ENCODE data around the gene DGKG.

DGKG gene

GRCh38 chr3:186160691-186161243 is 201.3 kb downstream of the DGKG start:
- H3K9me3 ChIP-seq (ENCODE audit: insufficient read depth, low read depth, low read length): no peaks in the 10 kb centered on the region
- H3K27me3 ChIP-seq (ENCODE audit: insufficient read depth, low read length): peaks cover 6% of the 10 kb centered on the region; the same call in 1 of the 2 replicates
- no peak overlapping the region for H3K9ac ChIP-seq (ENCODE audit: low read depth, low read length)
- no peaks in the 10 kb centered on the region for H3K36me3 ChIP-seq (ENCODE audit: insufficient read depth, low read depth, low read length)
- no peak overlapping the region for H3K27ac ChIP-seq (ENCODE audit: low read length)
- H3K4me1 ChIP-seq (ENCODE audit: insufficient read depth, low read length): no peaks in the 10 kb centered on the region
- H3K4me3 ChIP-seq (ENCODE audit: low read length): no peak overlapping the region

DNA sequence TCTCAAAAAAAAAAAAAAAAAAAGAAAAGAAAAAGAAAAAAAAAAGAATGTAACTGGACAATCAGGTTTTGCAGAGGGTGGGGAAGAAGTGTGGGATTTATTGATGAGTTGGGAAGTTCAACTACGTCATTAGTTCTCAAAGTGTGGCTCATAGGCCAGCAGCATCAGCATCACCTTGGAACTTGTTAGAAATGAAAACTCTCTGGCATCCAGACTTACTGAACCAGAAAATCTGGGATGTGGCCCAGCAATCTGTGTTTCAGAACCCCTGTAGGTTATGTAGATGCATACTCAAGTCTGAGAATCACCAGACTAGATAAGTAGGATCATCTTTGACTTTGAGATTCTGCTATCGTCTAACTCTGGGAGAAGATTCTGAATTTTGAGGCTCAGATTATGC is 207.4 kb downstream of the DGKG start:
- Histone ChIP-seq H3K4me3 (ENCODE audit: low read length) (no peak overlapping the region), H3K36me3 (ENCODE audit: insufficient read depth, low read depth, low read length) (no peaks in the 10 kb centered on the region), H3K27ac (ENCODE audit: low read length) (no peak overlapping the region), H3K4me1 (ENCODE audit: insufficient read depth, low read length) (no peaks in the 10 kb centered on the region), H3K9ac (ENCODE audit: low read depth, low read length) (no peak overlapping the region), H3K27me3 (ENCODE audit: insufficient read depth, low read length) (peaks cover 8% of the 10 kb centered on the region; the same call in 1 of the 2 replicates), H3K9me3 (ENCODE audit: insufficient read depth, low read depth, low read length) (no peaks in the 10 kb centered on the region; the same call in 1 of the 2 replicates)

- Histone ChIP-seq H3K27me3 (ENCODE audit: insufficient read depth, low read length) (peaks cover 11% of the 10 kb centered on the region; the same call in 1 of the 2 replicates), H3K4me3 (ENCODE audit: low read length) (no peak overlapping the region), H3K27ac (ENCODE audit: low read length) (no peak overlapping the region), H3K4me1 (ENCODE audit: insufficient read depth, low read length) (no peaks in the 10 kb centered on the region), H3K9ac (ENCODE audit: low read depth, low read length) (no peak overlapping the region), H3K36me3 (ENCODE audit: insufficient read depth, low read depth, low read length) (no peaks in the 10 kb centered on the region), H3K9me3 (ENCODE audit: insufficient read depth, low read depth, low read length) (no peaks in the 10 kb centered on the region; the same call in 1 of the 2 replicates)
Measured at GRCh38 chr3:186152889-186153292, 209.1 kb downstream of the DGKG start.

DNA sequence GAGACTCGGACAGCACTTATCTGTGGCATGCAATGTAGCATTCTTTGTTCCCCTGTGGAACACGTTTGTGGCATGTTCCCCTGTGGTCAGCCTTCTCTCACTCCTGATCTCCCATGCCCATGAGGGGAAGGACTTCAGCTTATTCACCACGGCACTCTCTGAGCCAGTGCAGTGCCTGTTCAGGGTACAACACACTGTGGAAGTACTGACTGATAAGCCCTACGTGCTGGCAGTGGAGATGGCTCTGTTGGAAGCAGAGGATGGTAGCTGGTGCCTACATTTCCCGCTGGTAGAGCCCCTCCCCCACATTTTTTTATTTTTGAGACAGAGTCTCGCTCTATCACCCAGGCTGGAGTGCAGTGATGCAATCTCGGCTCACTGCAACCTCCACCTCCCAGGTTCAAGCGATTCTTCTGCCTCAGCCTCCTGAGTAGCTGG is 209.7 kb downstream of the DGKG start:
- Histone ChIP-seq H3K9me3 (ENCODE audit: insufficient read depth, low read depth, low read length) (no peaks in the 10 kb centered on the region; the same call in 1 of the 2 replicates), H3K4me3 (ENCODE audit: low read length) (no peak overlapping the region), H3K27ac (ENCODE audit: low read length) (no peak overlapping the region), H3K4me1 (ENCODE audit: insufficient read depth, low read length) (no peaks in the 10 kb centered on the region), H3K36me3 (ENCODE audit: insufficient read depth, low read depth, low read length) (no peaks in the 10 kb centered on the region), H3K27me3 (ENCODE audit: insufficient read depth, low read length) (peaks cover 12% of the 10 kb centered on the region; the same call in 1 of the 2 replicates), H3K9ac (ENCODE audit: low read depth, low read length) (no peak overlapping the region)

- H3K27me3 ChIP-seq (ENCODE audit: insufficient read depth, low read length): peaks cover 15% of the 10 kb centered on the region; the same call in 1 of the 2 replicates
- no peaks in the 10 kb centered on the region; the same call in 1 of the 2 replicates for H3K9me3 ChIP-seq (ENCODE audit: insufficient read depth, low read depth, low read length)
- H3K9ac ChIP-seq (ENCODE audit: low read depth, low read length): no peak overlapping the region
- no peaks in the 10 kb centered on the region for H3K36me3 ChIP-seq (ENCODE audit: insufficient read depth, low read depth, low read length)
- no peaks in the 10 kb centered on the region for H3K4me1 ChIP-seq (ENCODE audit: insufficient read depth, low read length)
- H3K27ac ChIP-seq (ENCODE audit: low read length): no peak overlapping the region
- no peak overlapping the region for H3K4me3 ChIP-seq (ENCODE audit: low read length)
Measured at GRCh38 chr3:186151077-186151971, 210.7 kb downstream of the DGKG start.

- Histone ChIP-seq H3K9me3 (ENCODE audit: insufficient read depth, low read depth, low read length) (no peaks in the 10 kb centered on the region; the same call in 1 of the 2 replicates), H3K27ac (ENCODE audit: low read length) (no peak overlapping the region), H3K27me3 (ENCODE audit: insufficient read depth, low read length) (peaks cover 15% of the 10 kb centered on the region; the same call in 1 of the 2 replicates), H3K4me1 (ENCODE audit: insufficient read depth, low read length) (no peaks in the 10 kb centered on the region), H3K4me3 (ENCODE audit: low read length) (no peak overlapping the region), H3K9ac (ENCODE audit: low read depth, low read length) (no peak overlapping the region), H3K36me3 (ENCODE audit: insufficient read depth, low read depth, low read length) (no peaks in the 10 kb centered on the region)
Measured at GRCh38 chr3:186150041-186150830, 211.8 kb downstream of the DGKG start.

GRCh38 chr3:186149319-186149960 is 212.6 kb downstream of the DGKG start:
- no peaks in the 10 kb centered on the region for H3K4me1 ChIP-seq (ENCODE audit: insufficient read depth, low read length)
- no peaks in the 10 kb centered on the region; the same call in 1 of the 2 replicates for H3K9me3 ChIP-seq (ENCODE audit: insufficient read depth, low read depth, low read length)
- no peak overlapping the region for H3K9ac ChIP-seq (ENCODE audit: low read depth, low read length)
- H3K4me3 ChIP-seq (ENCODE audit: low read length): no peak overlapping the region
- H3K27me3 ChIP-seq (ENCODE audit: insufficient read depth, low read length): peaks cover 15% of the 10 kb centered on the region; the same call in 1 of the 2 replicates
- no peaks in the 10 kb centered on the region for H3K36me3 ChIP-seq (ENCODE audit: insufficient read depth, low read depth, low read length)
- H3K27ac ChIP-seq (ENCODE audit: low read length): no peak overlapping the region

DNA sequence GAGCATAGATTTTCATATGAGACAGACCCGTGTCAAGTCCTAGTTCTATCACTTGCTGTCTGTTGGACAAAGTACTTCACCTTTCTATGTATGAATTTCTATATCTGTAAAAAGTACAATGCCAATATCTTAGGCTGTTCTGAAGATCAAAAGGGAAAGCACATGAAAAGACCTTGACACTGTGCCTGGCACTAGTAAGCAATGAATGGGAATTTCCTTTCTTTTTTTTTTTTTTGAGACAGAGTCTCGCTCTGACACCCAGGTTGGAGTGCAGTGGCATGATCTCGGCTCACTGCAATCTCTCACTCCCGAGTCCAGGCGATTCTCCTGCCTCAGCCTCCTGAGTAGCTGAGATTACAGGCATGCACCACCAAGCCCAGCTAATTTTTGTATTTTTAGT is 217.8 kb downstream of the DGKG start:
- peaks cover 12% of the 10 kb centered on the region; the same call in 1 of the 2 replicates for H3K27me3 ChIP-seq (ENCODE audit: insufficient read depth, low read length)
- no peak overlapping the region for H3K4me3 ChIP-seq (ENCODE audit: low read length)
- H3K27ac ChIP-seq (ENCODE audit: low read length): no peak overlapping the region
- H3K9ac ChIP-seq (ENCODE audit: low read depth, low read length): no peak overlapping the region
- no peaks in the 10 kb centered on the region for H3K36me3 ChIP-seq (ENCODE audit: insufficient read depth, low read depth, low read length)
- H3K9me3 ChIP-seq (ENCODE audit: insufficient read depth, low read depth, low read length): no peaks in the 10 kb centered on the region
- H3K4me1 ChIP-seq (ENCODE audit: insufficient read depth, low read length): no peaks in the 10 kb centered on the region

DNA sequence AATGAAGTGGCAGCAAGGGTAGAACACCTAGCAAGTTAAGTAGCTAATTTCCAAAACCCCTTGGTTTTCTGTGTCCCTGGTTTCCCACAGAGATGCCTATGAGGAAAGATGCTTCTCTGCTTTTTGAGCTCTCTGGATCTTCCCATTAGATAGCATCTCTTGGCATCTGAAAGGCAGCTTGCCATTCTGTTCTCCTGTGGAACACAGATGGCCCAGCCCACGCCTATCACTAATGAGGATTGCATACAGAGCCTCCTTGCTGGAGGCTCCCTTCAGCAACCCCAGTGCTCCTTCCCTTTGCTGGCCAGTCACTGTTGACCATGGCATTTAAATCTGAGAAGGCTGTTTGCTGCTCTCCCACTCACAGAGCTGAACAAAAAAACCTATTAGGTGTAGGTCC is 218.8 kb downstream of the DGKG start:
- Histone ChIP-seq H3K9ac (ENCODE audit: low read depth, low read length) (no peak overlapping the region), H3K4me3 (ENCODE audit: low read length) (no peak overlapping the region), H3K36me3 (ENCODE audit: insufficient read depth, low read depth, low read length) (no peaks in the 10 kb centered on the region), H3K4me1 (ENCODE audit: insufficient read depth, low read length) (no peaks in the 10 kb centered on the region), H3K27ac (ENCODE audit: low read length) (no peak overlapping the region), H3K9me3 (ENCODE audit: insufficient read depth, low read depth, low read length) (no peaks in the 10 kb centered on the region), H3K27me3 (ENCODE audit: insufficient read depth, low read length) (peaks cover 12% of the 10 kb centered on the region; the same call in 1 of the 2 replicates)

- Histone ChIP-seq H3K9me3 (ENCODE audit: insufficient read depth, low read depth, low read length) (no peaks in the 10 kb centered on the region), H3K4me3 (ENCODE audit: low read length) (no peak overlapping the region), H3K36me3 (ENCODE audit: insufficient read depth, low read depth, low read length) (no peaks in the 10 kb centered on the region), H3K9ac (ENCODE audit: low read depth, low read length) (no peak overlapping the region), H3K4me1 (ENCODE audit: insufficient read depth, low read length) (no peaks in the 10 kb centered on the region), H3K27ac (ENCODE audit: low read length) (no peak overlapping the region), H3K27me3 (ENCODE audit: insufficient read depth, low read length) (peaks cover 12% of the 10 kb centered on the region; the same call in 1 of the 2 replicates)
Measured at GRCh38 chr3:186142393-186142932, 219.6 kb downstream of the DGKG start.

DNA sequence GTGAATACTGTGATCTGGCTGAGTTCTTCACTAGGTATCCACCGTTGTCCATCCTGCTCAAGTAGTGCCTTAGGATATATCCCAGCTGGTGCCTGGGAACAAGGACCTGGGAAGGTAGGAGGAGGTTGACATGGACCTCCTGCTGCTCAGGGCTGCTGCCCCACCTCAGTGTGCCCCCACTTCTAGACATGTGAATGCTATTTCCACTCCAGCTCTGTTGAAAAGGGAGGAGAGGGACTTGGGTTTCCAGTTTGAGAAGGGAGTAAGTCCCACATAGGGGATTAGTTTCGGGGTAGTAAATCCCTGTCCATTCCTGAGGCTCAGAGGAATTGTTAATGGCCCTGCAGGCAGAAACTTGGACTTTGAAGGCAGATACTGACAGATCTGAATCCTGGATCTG is 220.2 kb downstream of the DGKG start:
- Histone ChIP-seq H3K27ac (ENCODE audit: low read length) (no peak overlapping the region), H3K9ac (ENCODE audit: low read depth, low read length) (no peak overlapping the region), H3K4me3 (ENCODE audit: low read length) (no peak overlapping the region), H3K9me3 (ENCODE audit: insufficient read depth, low read depth, low read length) (no peaks in the 10 kb centered on the region), H3K4me1 (ENCODE audit: insufficient read depth, low read length) (no peaks in the 10 kb centered on the region), H3K27me3 (ENCODE audit: insufficient read depth, low read length) (peaks cover 8% of the 10 kb centered on the region; the same call in 1 of the 2 replicates), H3K36me3 (ENCODE audit: insufficient read depth, low read depth, low read length) (no peaks in the 10 kb centered on the region)
